Karpas-422 (cell line): ENCODE measurements around the gene NFIL3. TPM values are rescaled to one million over a fixed set of nuclear protein-coding genes. Genes with fewer than 3 reads are reported as not detected.

ENCODE experiments used
- DNase-seq: peaks from one replicate; pipeline ENCODE4 v3.0.0-alpha.2; 2015
- H2AFZ ChIP-seq: fragments of 200-600 bp; sonication (generic); 2 replicates; pipeline ENCODE4 v1.6.1; 2014; ENCODE audit warnings: antibody characterized with exemption, low read length, mixed read lengths
- H3K27ac ChIP-seq: fragments of 200-600 bp; sonication (generic); 2 replicates; pipeline ENCODE4 v1.5.1; 2014; ENCODE audit warnings: mild to moderate bottlenecking, low read length, moderate library complexity
- H3K27me3 ChIP-seq: fragments of 200-600 bp; sonication (generic); 2 replicates; pipeline ENCODE4 v1.6.1; 2014; ENCODE audit warnings: low read length, mixed read lengths
- H3K36me3 ChIP-seq: fragments of 200-600 bp; sonication (generic); 2 replicates; pipeline ENCODE4 v1.6.1; 2014; ENCODE audit warnings: low read length, mixed read lengths; ENCODE audit not compliant: insufficient read depth
- H3K4me1 ChIP-seq: fragments of 200-600 bp; sonication (generic); 2 replicates; pipeline ENCODE4 v1.6.1; 2014; ENCODE audit warnings: mild to moderate bottlenecking, low read length, mixed read lengths
- H3K4me2 ChIP-seq: fragments of 200-600 bp; sonication (generic); 2 replicates; pipeline ENCODE4 v1.6.1; 2014; ENCODE audit warnings: low read length, low read depth, mild to moderate bottlenecking; ENCODE audit not compliant: poor library complexity, severe bottlenecking
- H3K4me3 ChIP-seq: fragments of 200-600 bp; sonication (generic); 2 replicates; pipeline ENCODE4 v1.5.1; 2014; ENCODE audit warnings: mild to moderate bottlenecking, antibody characterized with exemption, low read length, mixed read lengths
- H3K79me2 ChIP-seq: fragments of 200-600 bp; sonication (generic); 2 replicates; pipeline ENCODE4 v1.6.1; 2014; ENCODE audit warnings: mild to moderate bottlenecking, low read length, mixed read lengths
- H3K9ac ChIP-seq: fragments of 200-600 bp; sonication (generic); 2 replicates; pipeline ENCODE4 v1.6.0; 2014; ENCODE audit warnings: low read length
- H3K9me2 ChIP-seq: fragments of 200-600 bp; sonication (generic), shearing (Covaris generic); replicated peaks from 2 replicates; pipeline ENCODE4 v1.6.0; 2014; ENCODE audit warnings: mild to moderate bottlenecking, low read length, moderate library complexity; ENCODE audit not compliant: insufficient read depth
- H3K9me3 ChIP-seq: fragments of 300-700, 200-600 bp; sonication (generic); 2 replicates; pipeline ENCODE4 v1.6.1; 2014; ENCODE audit warnings: low read length, mixed read lengths
- H4K20me1 ChIP-seq: fragments of 200-600 bp; sonication (generic); 2 replicates; pipeline ENCODE4 v1.6.1; 2014; ENCODE audit warnings: mild to moderate bottlenecking, antibody characterized with exemption, low read length, low read depth; ENCODE audit not compliant: insufficient read depth
- total RNA-seq: library from RNA; depleted of rRNA; stranded (reverse); fragments of >200 nt; shearing (Covaris generic); gene quantifications from 2 replicates; pipeline ENCODE4 v1.2.3, GENCODE V29; 2014; ENCODE audit warnings: low replicate concordance

NFIL3 gene
- total RNA-seq, 1 experiment from 2014 or later = 4.1 TPM

- Histone ChIP-seq H4K20me1 (no peaks in the 10 kb centered on the region), H3K9ac (no peak overlapping the region), H3K9me3 (peaks cover 7% of the 10 kb centered on the region), H3K9me2 (no peaks in the 10 kb centered on the region), H3K4me2 (no peak overlapping the region), H3K4me3 (no peak overlapping the region), H3K27ac (no peak overlapping the region), H3K4me1 (no peaks in the 10 kb centered on the region), H2AFZ (no peak overlapping the region), H3K27me3 (no peaks in the 10 kb centered on the region), H3K79me2 (no peaks in the 10 kb centered on the region), H3K36me3 (no peaks in the 10 kb centered on the region)
- DNase-seq = no peak
These were observed 19.8 kb upstream of the NFIL3 start for GRCh38 chr9:91443321-91443993.

- H3K9me2 ChIP-seq = no peaks in the 10 kb centered on the region
- H3K4me3 ChIP-seq = no peak overlapping the region
- H2AFZ ChIP-seq = no peak overlapping the region
- H3K9ac ChIP-seq = no peak overlapping the region
- H4K20me1 ChIP-seq = no peaks in the 10 kb centered on the region
- H3K36me3 ChIP-seq = no peaks in the 10 kb centered on the region
- DNase-seq = no peak
- H3K9me3 ChIP-seq = no peaks in the 10 kb centered on the region
- no peak overlapping the region for H3K4me2 ChIP-seq
- H3K27me3 ChIP-seq = no peaks in the 10 kb centered on the region
- no peak overlapping the region for H3K27ac ChIP-seq
- H3K79me2 ChIP-seq = no peaks in the 10 kb centered on the region
- H3K4me1 ChIP-seq = peaks cover 13% of the 10 kb centered on the region
These were observed 13.2 kb upstream of the NFIL3 start for GRCh38 chr9:91436841-91437240.

GRCh38 chr9:91433180-91433579, 9.5 kb upstream of the NFIL3 start:
- peak; percentile 70 for DNase-seq
- H2AFZ ChIP-seq = no peak overlapping the region
- H3K27me3 ChIP-seq = no peaks in the 10 kb centered on the region
- no peaks in the 10 kb centered on the region for H3K9me2 ChIP-seq
- no peak overlapping the region for H3K4me3 ChIP-seq
- H3K9ac ChIP-seq = no peak overlapping the region
- H3K79me2 ChIP-seq = no peaks in the 10 kb centered on the region
- no peaks in the 10 kb centered on the region for H3K9me3 ChIP-seq
- no peak overlapping the region for H3K27ac ChIP-seq
- H3K4me1 ChIP-seq = peaks cover 13% of the 10 kb centered on the region
- H4K20me1 ChIP-seq = no peaks in the 10 kb centered on the region
- peak overlapping the region; percentile 29 for H3K4me2 ChIP-seq
- H3K36me3 ChIP-seq = no peaks in the 10 kb centered on the region

GRCh38 chr9:91431485-91431884, 7.9 kb upstream of the NFIL3 start:
- Histone ChIP-seq H4K20me1 (no peaks in the 10 kb centered on the region), H3K4me3 (no peak overlapping the region), H3K36me3 (no peaks in the 10 kb centered on the region), H3K9me3 (no peaks in the 10 kb centered on the region), H3K4me2 (no peak overlapping the region), H3K4me1 (peaks cover 13% of the 10 kb centered on the region), H3K27ac (no peak overlapping the region), H2AFZ (no peak overlapping the region), H3K9ac (no peak overlapping the region), H3K9me2 (no peaks in the 10 kb centered on the region), H3K27me3 (no peaks in the 10 kb centered on the region), H3K79me2 (no peaks in the 10 kb centered on the region)
- no peak for DNase-seq

- Histone ChIP-seq H3K36me3 (no peaks in the 10 kb centered on the region), H2AFZ (no peak overlapping the region), H3K4me2 (no peak overlapping the region), H3K79me2 (no peaks in the 10 kb centered on the region), H3K4me1 (peaks cover 6% of the 10 kb centered on the region), H3K27ac (no peak overlapping the region), H3K27me3 (no peaks in the 10 kb centered on the region), H3K9me2 (no peaks in the 10 kb centered on the region), H3K4me3 (no peak overlapping the region), H3K9me3 (no peaks in the 10 kb centered on the region), H3K9ac (no peak overlapping the region), H4K20me1 (no peaks in the 10 kb centered on the region)
- no peak for DNase-seq
These were observed 5.9 kb upstream of the NFIL3 start for GRCh38 chr9:91429501-91429900.

GRCh38 chr9:91428927-91429351, 5.3 kb upstream of the NFIL3 start:
- Histone ChIP-seq H2AFZ (no peak overlapping the region), H3K9me3 (no peaks in the 10 kb centered on the region), H3K4me1 (peaks cover 11% of the 10 kb centered on the region), H3K9ac (no peak overlapping the region), H3K27me3 (no peaks in the 10 kb centered on the region), H3K36me3 (no peaks in the 10 kb centered on the region), H3K4me2 (no peak overlapping the region), H4K20me1 (no peaks in the 10 kb centered on the region), H3K79me2 (no peaks in the 10 kb centered on the region), H3K27ac (no peak overlapping the region), H3K4me3 (no peak overlapping the region), H3K9me2 (no peaks in the 10 kb centered on the region)
- DNase-seq = no peak

- H3K27me3 ChIP-seq = no peaks in the 10 kb centered on the region
- no peak for DNase-seq
- H3K36me3 ChIP-seq = no peaks in the 10 kb centered on the region
- no peak overlapping the region for H3K4me2 ChIP-seq
- no peak overlapping the region for H2AFZ ChIP-seq
- no peak overlapping the region for H3K4me3 ChIP-seq
- H3K27ac ChIP-seq = no peak overlapping the region
- H3K79me2 ChIP-seq = no peaks in the 10 kb centered on the region
- no peaks in the 10 kb centered on the region for H3K9me2 ChIP-seq
- no peak overlapping the region for H3K9ac ChIP-seq
- H3K4me1 ChIP-seq = peaks cover 12% of the 10 kb centered on the region
- H3K9me3 ChIP-seq = no peaks in the 10 kb centered on the region
- H4K20me1 ChIP-seq = no peaks in the 10 kb centered on the region
These were observed 4.8 kb upstream of the NFIL3 start for GRCh38 chr9:91428436-91428835.

- H3K79me2 ChIP-seq = no peaks in the 10 kb centered on the region
- no peaks in the 10 kb centered on the region for H3K9me3 ChIP-seq
- H3K36me3 ChIP-seq = no peaks in the 10 kb centered on the region
- H3K27ac ChIP-seq = no peak overlapping the region
- H4K20me1 ChIP-seq = peaks cover 3% of the 10 kb centered on the region; the same call in 1 of the 2 replicates
- DNase-seq = no peak
- no peaks in the 10 kb centered on the region for H3K9me2 ChIP-seq
- H3K27me3 ChIP-seq = no peaks in the 10 kb centered on the region
- H2AFZ ChIP-seq = no peak overlapping the region
- no peak overlapping the region for H3K4me3 ChIP-seq
- H3K9ac ChIP-seq = no peak overlapping the region
- H3K4me1 ChIP-seq = peaks cover 15% of the 10 kb centered on the region
- no peak overlapping the region for H3K4me2 ChIP-seq
These were observed 4.2 kb upstream of the NFIL3 start for GRCh38 chr9:91427873-91428272.
